Smooth muscle cell (in vitro differentiated cells): ENCODE data around the gene ARFGEF3. TPM values are rescaled to one million over a fixed set of nuclear protein-coding genes. Genes with fewer than 3 reads are reported as not detected.

Experiments used
- DNase-seq: peaks from one replicate; lab custom pipeline; 2025; ENCODE audit not compliant: unreplicated experiment; lab: John Stamatoyannopoulos, UW
- H2AFZ ChIP-seq: fragments of 200-600 bp; sonication (generic); 2 replicates; pipeline ENCODE4 v1.6.0; 2016; ENCODE audit warnings: antibody characterized with exemption, low read depth, mild to moderate bottlenecking
- H3F3A ChIP-seq: fragments of 200-600 bp; sonication (generic); 2 replicates; pipeline ENCODE4 v1.6.0; 2017; ENCODE audit warnings: antibody characterized with exemption, low read depth
- H3K27ac ChIP-seq: fragments of 200-600 bp; sonication (generic); 2 replicates; pipeline ENCODE4 v1.5.1; 2016; ENCODE audit warnings: low read depth, mild to moderate bottlenecking
- H3K27me3 ChIP-seq: fragments of 200-600 bp; sonication (generic); 2 replicates; pipeline ENCODE4 v1.6.1; 2016; ENCODE audit warnings: low read depth, mild to moderate bottlenecking
- H3K36me3 ChIP-seq: fragments of 200-600 bp; sonication (generic); 2 replicates; pipeline ENCODE4 v1.5.1; 2016; ENCODE audit warnings: low read depth
- H3K4me1 ChIP-seq: fragments of 200-600 bp; sonication (generic); 2 replicates; pipeline ENCODE4 v1.5.1; 2016; ENCODE audit warnings: low read depth
- H3K4me2 ChIP-seq: fragments of 200-600 bp; sonication (generic); 2 replicates; pipeline ENCODE4 v1.6.0; 2016; ENCODE audit warnings: mild to moderate bottlenecking
- H3K4me3 ChIP-seq: fragments of 200-600 bp; sonication (generic); 2 replicates; pipeline ENCODE4 v1.5.1; 2016; ENCODE audit warnings: mild to moderate bottlenecking
- H3K79me2 ChIP-seq: fragments of 200-600 bp; sonication (generic); 2 replicates; pipeline ENCODE4 v1.6.0; 2016; ENCODE audit warnings: low read depth, mild to moderate bottlenecking
- H3K9ac ChIP-seq: fragments of 200-600 bp; sonication (generic); 2 replicates; pipeline ENCODE4 v1.6.0; 2016; ENCODE audit warnings: low read depth
- H3K9me3 ChIP-seq: fragments of 200-600 bp; sonication (generic); replicated peaks from 2 replicates; pipeline ENCODE4 v1.5.1; 2016; ENCODE audit warnings: low read depth
- H4K20me1 ChIP-seq: fragments of 200-600 bp; sonication (generic); 2 replicates; pipeline ENCODE4 v1.6.0; 2016; ENCODE audit warnings: low read depth
- WGBS: methylation state at CpG from one replicate; pipeline ENCODE4 v1.1.7; 2016; ENCODE audit warnings: low lambda C conversion rate; 5-methylcytosine and 5-hydroxymethylcytosine counted together
- polyA plus RNA-seq: library from polyadenylated mRNA; unstranded; fragments of >200 nt; fragmentation: Nextera tagmentation; extraction: Ambion mirVana; gene quantifications from 2 replicates; pipeline ENCODE4 v1.2.1, GENCODE V29; 2016
- total RNA-seq: library from RNA; depleted of rRNA; stranded (reverse); fragments of >200 nt; gene quantifications from 2 replicates; pipeline ENCODE4 v1.2.3, GENCODE V29; 2014
- TF ChIP-seq, protein P1 (sequence below): fragments of 200-600 bp; sonication (generic); IDR thresholded peaks from 2 replicates; pipeline ENCODE4 v1.5.1; 2017; ENCODE audit warnings: borderline replicate concordance, mild to moderate bottlenecking, antibody characterized with exemption; ENCODE audit not compliant: insufficient read depth, poor library complexity, severe bottlenecking

Gene ARFGEF3
- total and polyA plus RNA-seq, 2 experiments from 2014 or later = 0.06 to 2.2 TPM

DNA sequence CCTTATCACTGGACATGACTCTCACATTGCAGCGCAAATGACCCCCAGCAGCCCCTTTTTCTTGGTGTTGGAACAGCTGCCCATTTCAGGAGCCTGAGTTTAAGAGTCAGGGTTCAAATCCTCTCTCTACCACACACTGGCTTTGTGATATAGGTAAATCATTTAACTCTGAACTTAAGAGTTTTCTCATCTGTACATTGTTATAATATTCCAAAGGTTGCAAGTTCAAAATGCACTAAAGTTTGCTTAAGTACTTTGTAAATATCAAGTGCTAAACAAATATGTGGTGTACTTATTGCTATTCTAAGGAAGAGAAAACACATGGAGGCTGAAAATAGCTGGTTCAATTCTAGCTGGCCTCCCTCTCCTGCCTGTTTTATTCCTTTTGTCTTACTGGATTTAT, 95.9 kb downstream of the ARFGEF3 start:
- Histone ChIP-seq H3K27me3 (no peaks in the 10 kb centered on the region), H3K4me3 (no peak overlapping the region), H3K9ac (no peak overlapping the region), H3K27ac (no peak overlapping the region), H4K20me1 (no peaks in the 10 kb centered on the region), H3K9me3 (no peaks in the 10 kb centered on the region), H3K36me3 (no peaks in the 10 kb centered on the region), H3K4me1 (no peaks in the 10 kb centered on the region), H3F3A (no peaks in the 10 kb centered on the region), H3K79me2 (no peaks in the 10 kb centered on the region), H2AFZ (no peak overlapping the region), H3K4me2 (no peak overlapping the region)
- no peak for DNase-seq
- TF ChIP-seq, protein P1, sequence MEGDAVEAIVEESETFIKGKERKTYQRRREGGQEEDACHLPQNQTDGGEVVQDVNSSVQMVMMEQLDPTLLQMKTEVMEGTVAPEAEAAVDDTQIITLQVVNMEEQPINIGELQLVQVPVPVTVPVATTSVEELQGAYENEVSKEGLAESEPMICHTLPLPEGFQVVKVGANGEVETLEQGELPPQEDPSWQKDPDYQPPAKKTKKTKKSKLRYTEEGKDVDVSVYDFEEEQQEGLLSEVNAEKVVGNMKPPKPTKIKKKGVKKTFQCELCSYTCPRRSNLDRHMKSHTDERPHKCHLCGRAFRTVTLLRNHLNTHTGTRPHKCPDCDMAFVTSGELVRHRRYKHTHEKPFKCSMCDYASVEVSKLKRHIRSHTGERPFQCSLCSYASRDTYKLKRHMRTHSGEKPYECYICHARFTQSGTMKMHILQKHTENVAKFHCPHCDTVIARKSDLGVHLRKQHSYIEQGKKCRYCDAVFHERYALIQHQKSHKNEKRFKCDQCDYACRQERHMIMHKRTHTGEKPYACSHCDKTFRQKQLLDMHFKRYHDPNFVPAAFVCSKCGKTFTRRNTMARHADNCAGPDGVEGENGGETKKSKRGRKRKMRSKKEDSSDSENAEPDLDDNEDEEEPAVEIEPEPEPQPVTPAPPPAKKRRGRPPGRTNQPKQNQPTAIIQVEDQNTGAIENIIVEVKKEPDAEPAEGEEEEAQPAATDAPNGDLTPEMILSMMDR = no peak
- 100% methylated on average over 1 of the region's 1 CpG for WGBS

DNA sequence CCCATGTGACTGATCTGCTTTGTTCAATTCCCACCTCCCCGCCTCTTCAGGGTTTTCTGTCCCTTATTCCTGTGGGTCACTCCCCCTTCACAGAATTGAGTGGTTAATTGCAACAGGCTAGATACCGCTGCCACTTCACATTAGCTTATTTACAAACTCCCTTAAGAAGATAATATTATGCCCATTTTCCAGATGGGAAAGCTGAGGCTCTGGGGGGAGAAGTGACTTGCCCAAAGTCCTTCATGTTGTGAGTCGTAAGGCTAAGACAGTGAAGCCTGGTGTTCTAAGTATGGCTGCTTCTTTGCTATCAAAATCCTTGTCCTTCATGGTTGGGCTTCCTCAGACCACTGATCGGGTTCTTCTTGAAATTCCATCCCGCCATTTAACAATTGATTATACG, 96.5 kb downstream of the ARFGEF3 start:
- no peak for DNase-seq
- Histone ChIP-seq H3K4me3 (no peak overlapping the region), H3K4me2 (no peak overlapping the region), H3K36me3 (no peaks in the 10 kb centered on the region), H4K20me1 (no peaks in the 10 kb centered on the region), H3K9me3 (no peaks in the 10 kb centered on the region), H3K27ac (no peak overlapping the region), H3K79me2 (no peaks in the 10 kb centered on the region), H3K9ac (no peak overlapping the region), H3K27me3 (no peaks in the 10 kb centered on the region), H2AFZ (no peak overlapping the region), H3F3A (no peaks in the 10 kb centered on the region), H3K4me1 (no peaks in the 10 kb centered on the region)
- TF ChIP-seq, protein P1 = no peak
- WGBS = 94% methylated on average over 6 of the region's 6 CpGs

DNA sequence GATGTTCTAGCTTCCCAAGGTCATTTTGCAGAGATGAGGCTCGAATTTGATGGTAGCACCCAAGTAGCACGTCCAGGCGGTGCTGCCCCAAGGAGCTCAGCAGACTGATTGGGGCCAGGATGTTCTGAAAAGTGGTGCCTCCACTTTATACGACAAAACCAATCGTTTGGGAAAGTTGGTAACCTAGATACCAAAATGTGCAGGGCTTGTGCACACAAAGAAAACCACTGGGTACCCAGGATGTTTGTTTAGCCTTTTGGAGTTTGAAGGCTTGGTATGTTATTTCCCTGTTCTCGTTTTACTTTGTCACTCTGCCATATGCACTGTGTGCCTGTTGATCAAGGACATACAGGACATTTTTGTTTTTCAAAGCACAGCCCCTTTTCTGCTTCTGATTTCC, 97.3 kb downstream of the ARFGEF3 start:
- H4K20me1 ChIP-seq = no peaks in the 10 kb centered on the region
- DNase-seq = no peak
- H3K27me3 ChIP-seq = no peaks in the 10 kb centered on the region
- no peaks in the 10 kb centered on the region for H3F3A ChIP-seq
- TF ChIP-seq, protein P1 = no peak
- no peaks in the 10 kb centered on the region for H3K9me3 ChIP-seq
- no peaks in the 10 kb centered on the region for H3K79me2 ChIP-seq
- no peak overlapping the region for H3K27ac ChIP-seq
- H3K4me1 ChIP-seq = no peaks in the 10 kb centered on the region
- H3K4me3 ChIP-seq = no peak overlapping the region
- 95% methylated on average over 6 of the region's 6 CpGs for WGBS
- H2AFZ ChIP-seq = no peak overlapping the region
- H3K9ac ChIP-seq = no peak overlapping the region
- no peak overlapping the region for H3K4me2 ChIP-seq
- H3K36me3 ChIP-seq = no peaks in the 10 kb centered on the region

DNA sequence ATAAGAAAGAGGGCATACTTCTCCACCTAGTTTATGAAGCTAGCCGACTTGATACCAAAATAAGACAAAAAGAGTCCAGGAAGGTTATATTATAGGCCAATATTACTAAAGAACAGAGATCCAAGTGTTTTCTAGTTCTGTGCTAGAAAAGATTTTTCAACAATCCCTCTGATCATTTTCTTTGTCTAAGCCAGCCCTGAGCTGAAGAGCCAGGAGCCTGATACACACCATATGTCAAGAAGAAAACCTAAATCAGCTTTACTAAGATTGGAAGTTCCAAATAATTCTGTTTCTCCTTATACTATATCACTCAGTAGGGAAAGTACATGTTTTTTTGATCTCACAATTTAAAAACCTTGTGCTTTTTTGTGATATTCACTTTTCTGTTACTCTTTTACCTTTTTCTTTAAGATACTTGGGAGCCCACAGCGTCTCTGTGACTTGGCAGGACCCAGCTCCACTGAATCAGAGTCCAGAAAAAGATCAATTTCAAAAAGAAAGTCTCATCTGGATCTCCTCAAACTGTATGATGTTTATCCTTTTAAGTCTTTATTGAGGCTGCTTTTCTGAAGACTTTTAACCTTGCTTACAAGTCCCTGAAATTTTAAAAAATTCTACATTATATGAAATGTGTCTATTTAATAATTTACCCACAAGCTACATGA, 99.5 kb downstream of the ARFGEF3 start:
- DNase-seq = no peak
- WGBS = 87% methylated on average over 2 of the region's 2 CpGs
- H3K4me3 ChIP-seq = no peak overlapping the region
- TF ChIP-seq, protein P1 = no peak
- H3K9ac ChIP-seq = no peak overlapping the region
- no peaks in the 10 kb centered on the region for H3K27me3 ChIP-seq
- H3K4me2 ChIP-seq = no peak overlapping the region
- H2AFZ ChIP-seq = no peak overlapping the region
- no peaks in the 10 kb centered on the region for H3F3A ChIP-seq
- no peaks in the 10 kb centered on the region for H4K20me1 ChIP-seq
- no peaks in the 10 kb centered on the region for H3K9me3 ChIP-seq
- H3K79me2 ChIP-seq = no peaks in the 10 kb centered on the region
- no peaks in the 10 kb centered on the region for H3K36me3 ChIP-seq
- no peaks in the 10 kb centered on the region for H3K4me1 ChIP-seq
- H3K27ac ChIP-seq = no peak overlapping the region
